ENCODE results near the gene TCAIM.
"Not testable (repeated sequence)": the region's sequence is repeated elsewhere in the genome, so short reads cannot be mapped to it uniquely, and the experiment has no call there.

Gene TCAIM

GRCh38 chr3:44348993-44349392 lies 10.4 kb downstream of the TCAIM start:
- DNase-seq, result no peak

- DNase-seq, result no peak
Measured at GRCh38 chr3:44353355-44353924, 14.9 kb downstream of the TCAIM start.

- peak; percentile 17 for DNase-seq
Measured at GRCh38 chr3:44355362-44356033, 16.9 kb downstream of the TCAIM start.

GRCh38 chr3:44359146-44359751 lies 20.7 kb downstream of the TCAIM start:
- no peak for DNase-seq

GRCh38 chr3:44363591-44363990 lies 25.0 kb downstream of the TCAIM start:
- no peak for DNase-seq

- no peak for DNase-seq
Measured at GRCh38 chr3:44365952-44366351, 27.4 kb downstream of the TCAIM start.

- no peak for DNase-seq
Measured at GRCh38 chr3:44375450-44375849, 36.9 kb downstream of the TCAIM start.

GRCh38 chr3:44387404-44387803 lies 48.8 kb downstream of the TCAIM start:
- no peak for DNase-seq

- no peak for DNase-seq
Measured at GRCh38 chr3:44392489-44392888, 53.9 kb downstream of the TCAIM start.

- DNase-seq, result no peak
Measured at GRCh38 chr3:44395714-44396113, 57.1 kb downstream of the TCAIM start.

- no peak for DNase-seq
Measured at GRCh38 chr3:44396200-44397171, 57.9 kb downstream of the TCAIM start.

- not testable (repeated sequence) for DNase-seq
Measured at GRCh38 chr3:44398271-44398670, 59.7 kb downstream of the TCAIM start.

- DNase-seq, result no peak
Measured at GRCh38 chr3:44398853-44399252, 60.3 kb downstream of the TCAIM start.

GRCh38 chr3:44400771-44401170 lies 62.2 kb downstream of the TCAIM start:
- DNase-seq, result peak; percentile 6

- no peak for DNase-seq
Measured at GRCh38 chr3:44402548-44402947, 64.0 kb downstream of the TCAIM start.

- no peak for DNase-seq
Measured at GRCh38 chr3:44409640-44410410, 71.3 kb downstream of the TCAIM start.

- DNase-seq, result no peak
Measured at GRCh38 chr3:44411031-44411645, 72.6 kb downstream of the TCAIM start.

GRCh38 chr3:44412365-44412764 lies 73.8 kb downstream of the TCAIM start:
- DNase-seq, result no peak

GRCh38 chr3:44414517-44415090 lies 76.0 kb downstream of the TCAIM start:
- DNase-seq, result no peak

GRCh38 chr3:44415421-44415820 lies 76.9 kb downstream of the TCAIM start:
- DNase-seq, result no peak

Data from hematopoietic multipotent progenitor cell treated with erythropoietin and hydrocortisone succinate and interleukin-3 and kit ligand, for 6 days (in vitro differentiated cells).